MCF 10A (cell line): ENCODE data around the gene RPS26. TPM values are rescaled to one million over a fixed set of nuclear protein-coding genes. Genes with fewer than 3 reads are reported as not detected.

Experiments used
- BruUV-seq: library from RNA; stranded (reverse); fragments of 400-500 nt; replicated peaks from 2 replicates; lab custom pipeline; 2021; lab: Mats Ljungman, UMichigan
- CTCF ChIA-PET: fragments of 300-600 bp; sonication (Branson Sonifier 250); formaldehyde crosslinking; extraction: SDS; loops from one replicate; lab custom pipeline; 2021; ENCODE audit warnings: antibody characterized with exemption, inconsistent platforms; lab: Yijun Ruan, JAX
- POLR2A ChIA-PET: fragments of 300-600, 350-650 bp; sonication (Branson Sonifier 250); formaldehyde crosslinking; extraction: SDS; loops from one replicate; lab custom pipeline; 2020; ENCODE audit warnings: antibody characterized with exemption, inconsistent platforms; lab: Yijun Ruan, JAX
- DNase-seq: peaks from one replicate; pipeline ENCODE4 v3.0.0-alpha.2; 2018; ENCODE audit not compliant: unreplicated experiment
- H3K27ac Mint-ChIP-seq: one replicate; pipeline ENCODE4 v1.8.0; 2022; ENCODE audit warnings: mild to moderate bottlenecking, low read depth, mixed read lengths; ENCODE audit not compliant: unreplicated experiment
- H3K27me3 Mint-ChIP-seq: one replicate; pipeline ENCODE4 v1.8.0; 2022; ENCODE audit warnings: mixed read lengths; ENCODE audit not compliant: insufficient read depth, unreplicated experiment
- H3K36me3 Mint-ChIP-seq: one replicate; pipeline ENCODE4 v1.8.0; 2022; ENCODE audit warnings: mild to moderate bottlenecking, moderate library complexity, mixed read lengths; ENCODE audit not compliant: insufficient read depth, unreplicated experiment
- H3K4me1 Mint-ChIP-seq: one replicate; pipeline ENCODE4 v1.8.0; 2022; ENCODE audit warnings: mixed read lengths; ENCODE audit not compliant: insufficient read depth, unreplicated experiment
- H3K4me3 Mint-ChIP-seq: one replicate; pipeline ENCODE4 v1.8.0; 2022; ENCODE audit warnings: mild to moderate bottlenecking, moderate library complexity, mixed read lengths; ENCODE audit not compliant: unreplicated experiment
- H3K9me3 Mint-ChIP-seq: one replicate; pipeline ENCODE4 v1.8.0; 2022; ENCODE audit warnings: mixed read lengths; ENCODE audit not compliant: unreplicated experiment
- intact Hi-C: fragments of 100-400 bp; cut with micrococcal nuclease; formaldehyde crosslinking; loops from 2 replicates; pipeline ENCODE4 v1.14.1; 2022
- total RNA-seq: library from RNA; stranded (reverse); gene quantifications from 2 replicates; pipeline ENCODE4 v1.2.3, GENCODE V29; 2022
- TF ChIP-seq, protein P1 (sequence below): fragments of 200-600 bp; IDR thresholded peaks from one replicate; pipeline ENCODE4 v1.8.0; 2022; ENCODE audit warnings: antibody characterized with exemption, mild to moderate bottlenecking; ENCODE audit not compliant: unreplicated experiment

RPS26 gene
- total RNA-seq, 1 experiment from 2014 or later, result 67.3 TPM

DNA sequence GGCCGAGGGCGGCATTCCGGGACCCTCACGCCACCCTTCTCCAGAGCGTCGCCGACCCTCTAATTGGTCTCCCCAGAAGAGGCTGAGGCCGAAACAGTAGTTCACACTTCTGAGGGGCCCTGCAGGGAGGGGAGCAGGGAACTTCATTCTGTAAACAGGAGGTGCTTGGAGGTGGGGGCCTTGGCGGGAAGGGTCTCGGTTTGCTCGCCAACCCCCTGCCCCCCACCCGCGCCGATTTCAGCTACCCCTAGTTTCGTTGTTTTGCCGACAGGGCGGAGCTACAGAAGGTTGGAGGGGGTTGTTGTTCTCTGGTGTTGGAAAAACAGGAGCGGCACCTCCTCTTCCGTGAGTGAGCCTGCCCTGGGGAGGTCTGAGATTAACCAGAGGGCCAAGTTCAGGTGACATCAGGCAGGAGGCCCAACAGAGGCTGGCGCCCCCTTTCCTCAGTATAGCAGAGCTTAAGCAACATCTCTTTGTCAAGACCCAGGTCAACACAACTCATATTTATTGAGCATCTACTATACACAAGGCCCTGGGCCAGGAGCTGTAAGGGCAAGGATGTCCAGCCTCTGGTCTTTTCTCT lies 38.9 kb downstream of the RPS26 start:
- CTCF ChIA-PET, result interaction anchor here (0.6 to 1.6 kb wide), 10 partner anchors 11 to 166 kb away, joined by 3 to 7 read pairs (median 4); partner anchors contain the start of genes RPL41 and ZC3H10

DNA sequence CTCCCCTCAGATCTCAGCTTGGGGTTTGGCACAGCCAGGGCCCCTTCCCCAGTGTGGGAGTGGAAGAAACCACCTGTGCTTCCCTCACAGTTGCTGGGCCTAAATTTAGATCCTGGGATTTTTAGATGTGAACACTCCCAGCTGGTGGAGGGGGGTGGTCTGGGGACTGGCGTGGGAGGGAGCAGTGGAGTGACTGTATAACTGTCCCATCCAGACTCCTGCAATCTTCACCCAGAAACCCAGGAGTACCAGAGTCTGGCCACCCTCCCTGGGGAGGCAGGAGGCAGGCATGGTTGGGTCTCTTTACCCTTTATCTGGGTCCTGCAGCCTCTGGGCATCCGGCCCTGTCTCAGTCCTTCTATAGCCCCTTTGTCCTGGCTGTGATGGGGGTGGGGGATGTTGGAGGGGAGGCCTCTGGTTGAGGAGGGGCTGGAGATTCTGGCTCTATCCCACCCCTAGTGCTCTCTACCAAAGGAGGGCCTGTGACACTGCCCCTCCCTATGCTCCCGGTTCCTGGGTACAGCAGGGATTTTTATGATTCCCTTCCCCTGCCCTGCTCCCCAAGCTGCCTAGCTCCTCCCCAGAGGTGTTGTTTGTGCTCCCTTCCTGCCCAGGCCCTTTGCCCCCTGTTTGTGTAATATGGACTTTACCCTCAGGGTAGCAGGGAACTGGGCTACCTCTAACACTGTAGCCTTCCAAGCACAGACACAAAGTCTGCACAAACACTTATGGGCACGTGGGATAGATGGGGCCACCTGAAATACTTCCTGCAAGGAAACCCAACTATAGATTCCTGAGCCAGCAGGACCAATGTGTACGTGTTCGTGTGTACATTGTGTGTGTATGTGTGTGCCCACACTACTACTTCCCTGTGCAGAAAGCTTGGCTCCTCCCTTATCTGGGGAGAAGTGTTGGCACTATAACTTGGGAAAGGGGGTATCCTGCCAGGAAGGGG lies 40.0 kb downstream of the RPS26 start:
- Mint-ChIP-seq H3K27me3 (no peaks in the 10 kb centered on the region), H3K36me3 (no peaks in the 10 kb centered on the region), H3K4me1 (no peaks in the 10 kb centered on the region), H3K4me3 (peak overlapping the region; percentile 87), H3K27ac (no peak overlapping the region), H3K9me3 (no peaks in the 10 kb centered on the region)
- intact Hi-C loops, result no loop called here
- BruUV-seq, result no TSS peak
- TF ChIP-seq, protein P1, sequence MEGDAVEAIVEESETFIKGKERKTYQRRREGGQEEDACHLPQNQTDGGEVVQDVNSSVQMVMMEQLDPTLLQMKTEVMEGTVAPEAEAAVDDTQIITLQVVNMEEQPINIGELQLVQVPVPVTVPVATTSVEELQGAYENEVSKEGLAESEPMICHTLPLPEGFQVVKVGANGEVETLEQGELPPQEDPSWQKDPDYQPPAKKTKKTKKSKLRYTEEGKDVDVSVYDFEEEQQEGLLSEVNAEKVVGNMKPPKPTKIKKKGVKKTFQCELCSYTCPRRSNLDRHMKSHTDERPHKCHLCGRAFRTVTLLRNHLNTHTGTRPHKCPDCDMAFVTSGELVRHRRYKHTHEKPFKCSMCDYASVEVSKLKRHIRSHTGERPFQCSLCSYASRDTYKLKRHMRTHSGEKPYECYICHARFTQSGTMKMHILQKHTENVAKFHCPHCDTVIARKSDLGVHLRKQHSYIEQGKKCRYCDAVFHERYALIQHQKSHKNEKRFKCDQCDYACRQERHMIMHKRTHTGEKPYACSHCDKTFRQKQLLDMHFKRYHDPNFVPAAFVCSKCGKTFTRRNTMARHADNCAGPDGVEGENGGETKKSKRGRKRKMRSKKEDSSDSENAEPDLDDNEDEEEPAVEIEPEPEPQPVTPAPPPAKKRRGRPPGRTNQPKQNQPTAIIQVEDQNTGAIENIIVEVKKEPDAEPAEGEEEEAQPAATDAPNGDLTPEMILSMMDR, result no peak
- DNase-seq, result no peak
- CTCF ChIA-PET, result interaction anchor here (0.8 to 1.6 kb wide), 4 partner anchors 10 to 36 kb away, joined by 3 to 7 read pairs (median 4); partner anchors contain the start of genes RPL41 and ZC3H10
- POLR2A ChIA-PET, result interaction anchor here (0.9 to 3.0 kb wide), 9 partner anchors 13 to 109 kb away, joined by 3 to 66 read pairs (median 4); partner anchors contain the start of genes ESYT1, PA2G4 and ZC3H10

More for the DNA sequence above, 38.9 kb downstream of the RPS26 start:
- Mint-ChIP-seq H3K27me3 (no peaks in the 10 kb centered on the region), H3K4me1 (no peaks in the 10 kb centered on the region), H3K4me3 (peak overlapping the region; percentile 87), H3K27ac (no peak overlapping the region), H3K9me3 (no peaks in the 10 kb centered on the region), H3K36me3 (no peaks in the 10 kb centered on the region)
- DNase-seq, result peak; percentile 30
- intact Hi-C loops, result no loop called here
- POLR2A ChIA-PET, result interaction anchor here (0.6 to 3.0 kb wide), 10 partner anchors 14 to 116 kb away, joined by 3 to 66 read pairs (median 4); partner anchors contain the start of genes ESYT1, PA2G4 and ZC3H10
- TF ChIP-seq, protein P1, result no peak
- no TSS peak for BruUV-seq

DNA sequence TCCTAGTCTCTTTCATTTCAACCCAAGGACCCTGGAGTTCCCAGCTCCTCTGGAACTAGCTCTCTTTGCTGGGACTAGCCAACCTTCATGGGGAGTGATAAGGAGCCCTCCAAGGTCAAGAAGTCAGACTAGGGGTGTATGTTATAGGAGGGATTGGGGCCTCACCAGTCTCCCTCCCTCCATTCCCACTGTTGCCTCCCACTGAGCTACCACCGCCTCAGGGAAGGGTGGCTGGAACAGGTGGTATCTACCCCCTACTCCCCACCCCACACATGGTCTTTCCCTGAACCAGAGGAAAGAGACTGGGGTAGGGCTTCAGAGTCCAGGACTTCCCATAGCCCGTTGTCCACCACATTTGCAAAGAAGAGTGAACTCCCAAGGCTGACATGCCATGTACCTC lies 40.7 kb downstream of the RPS26 start:
- ChIA-PET CTCF (interaction anchor here (0.7 to 0.8 kb wide), 2 partner anchors 12 to 21 kb away, joined by 3 to 4 read pairs; no protein-coding TSS in a partner anchor), POLR2A (interaction anchor here (1.7 to 3.0 kb wide), 2 partner anchors 21 to 39 kb away, joined by 4 to 10 read pairs; partner anchors contain the start of gene PA2G4)
- no peaks in the 10 kb centered on the region for H3K9me3 Mint-ChIP-seq
- no TSS peak for BruUV-seq
- H3K4me1 Mint-ChIP-seq, result no peaks in the 10 kb centered on the region
- intact Hi-C loops, result no loop called here
- H3K4me3 Mint-ChIP-seq, result no peak overlapping the region
- TF ChIP-seq, protein P1, result no peak
- no peak overlapping the region for H3K27ac Mint-ChIP-seq
- no peaks in the 10 kb centered on the region for H3K27me3 Mint-ChIP-seq
- H3K36me3 Mint-ChIP-seq, result no peaks in the 10 kb centered on the region
- no peak for DNase-seq
